K562 (cell line): ENCODE results near the gene ZNF620. TPM values are rescaled to one million over a fixed set of nuclear protein-coding genes. Genes with fewer than 3 reads are reported as not detected.

Experiments
- ATAC-seq: fragments of 200-7000 bp; cut with Tn5 transposase; 3 replicates; pipeline ENCODE4 v1.9.1; 2020; ENCODE audit warnings: moderate library complexity
- BruUV-seq: library from RNA; stranded (reverse); fragments of 400-500 nt; replicated peaks from 2 replicates; lab custom pipeline; 2021; lab: Mats Ljungman, UMichigan
- CTCF ChIA-PET: fragments of 300-600 bp; formaldehyde crosslinking; extraction: SDS; loops from one replicate; lab custom pipeline; 2021; ENCODE audit warnings: low intra/inter-chr PET ratio; lab: Yijun Ruan, JAX
- POLR2A ChIA-PET: fragments of 300-600, 350-650 bp; sonication (Branson Sonifier 250); formaldehyde crosslinking; extraction: SDS; loops from one replicate; lab custom pipeline; 2021; ENCODE audit warnings: antibody characterized with exemption, inconsistent platforms; lab: Yijun Ruan, JAX
- DNase-seq, 4 experiments: peaks; one replicate each; pipeline versions ENCODE4 v3.0.0 to v3.0.0-alpha.2; 2011 to 2018; ENCODE audit warnings: low spot score in 3 of 4, mixed read lengths in 3 of 4; ENCODE audit errors: extremely low read depth in 1 of 4
- FAIRE-seq: peaks from 2 replicates; lab custom pipeline; 2011; peaks lifted over from hg19 to GRCh38; lab: Jason Lieb, UNC
- H2AFZ ChIP-seq: 2 replicates; pipeline ENCODE4 v1.6.0; 2011; ENCODE audit warnings: low read depth, low read length, control low read depth, inconsistent platforms
- H3K27ac ChIP-seq: fragments of 200-600 bp; 3 replicates; pipeline ENCODE4 v1.8.0; 2011; ENCODE audit warnings: low read depth, mild to moderate bottlenecking, control low read depth, inconsistent platforms, low read length, moderate library complexity, mixed read lengths; ENCODE audit errors: extremely low read depth
- H3K27me3 ChIP-seq, 2 experiments: fragments of 300-600 bp in 1 of 2; 2 replicates in 1 of 2; 3 replicates in 1 of 2; pipeline versions ENCODE4 v1.6.0 to v1.8.0; 2011; ENCODE audit warnings: inconsistent platforms in 2 of 2, low read length in 2 of 2, mild to moderate bottlenecking in 1 of 2, mixed read lengths in 1 of 2, moderate library complexity in 1 of 2; ENCODE audit not compliant: control insufficient read depth in 2 of 2, insufficient read depth in 2 of 2
- H3K36me3 ChIP-seq: fragments of 300-600 bp; 3 replicates; pipeline ENCODE4 v1.8.0; 2011; ENCODE audit warnings: mild to moderate bottlenecking, low read length, inconsistent platforms; ENCODE audit not compliant: control insufficient read depth, insufficient read depth
- H3K4me1 ChIP-seq, 2 experiments: fragments of 200-600 bp in 1 of 2; replicated peaks in 1 of 2; 2 replicates in 1 of 2; 3 replicates in 1 of 2; pipeline versions ENCODE4 v1.5.1 to v1.8.0; 2011; ENCODE audit warnings: inconsistent platforms in 2 of 2, low read length in 2 of 2, mild to moderate bottlenecking in 1 of 2, mixed read lengths in 1 of 2, moderate library complexity in 1 of 2; ENCODE audit not compliant: control insufficient read depth in 2 of 2, insufficient read depth in 2 of 2
- H3K4me2 ChIP-seq: 2 replicates; pipeline ENCODE4 v1.6.1; 2011; ENCODE audit warnings: low read length, control low read depth, inconsistent platforms, mixed read lengths; ENCODE audit not compliant: insufficient read depth
- H3K4me3 ChIP-seq: fragments of 200-600 bp; sonication (generic), shearing (Covaris generic); 2 replicates; pipeline ENCODE4 v1.5.1; 2016; ENCODE audit warnings: control low read depth, inconsistent platforms
- H3K79me2 ChIP-seq: fragments of 200-600 bp; 3 replicates; pipeline ENCODE4 v1.8.0; 2011; ENCODE audit warnings: low read length, inconsistent platforms; ENCODE audit not compliant: control insufficient read depth, insufficient read depth
- H3K9ac ChIP-seq, 2 experiments: 2 replicates each; pipeline versions ENCODE4 v1.6.0 to v1.6.1; 2011; ENCODE audit warnings: low read depth in 2 of 2, low read length in 2 of 2, control low read depth in 1 of 2, inconsistent platforms in 1 of 2, mild to moderate bottlenecking in 1 of 2, mixed read lengths in 1 of 2; ENCODE audit not compliant: insufficient read depth in 1 of 2
- H3K9me1 ChIP-seq: one replicate; pipeline ENCODE4 v1.6.0; 2011; ENCODE audit warnings: inconsistent platforms, mild to moderate bottlenecking, low read length, moderate library complexity; ENCODE audit not compliant: control insufficient read depth, insufficient read depth
- H3K9me3 ChIP-seq: replicated peaks from 2 replicates; pipeline ENCODE4 v1.5.1; 2011; ENCODE audit warnings: low read depth, low read length, inconsistent platforms; ENCODE audit not compliant: control insufficient read depth, insufficient read depth
- H4K20me1 ChIP-seq: replicated peaks from 2 replicates; pipeline ENCODE4 v1.6.1; 2011; ENCODE audit warnings: low read length, inconsistent platforms, mixed read lengths; ENCODE audit not compliant: control insufficient read depth, insufficient read depth
- BRCA1 ChIP-seq, 2 experiments: fragments of 450-650 bp in 1 of 2; sonication (generic) in 1 of 2; formaldehyde crosslinking in 1 of 2; IDR thresholded peaks; 2 replicates each; pipeline versions ENCODE4 v1.5.0 to v1.6.1; 2017 to 2020; ENCODE audit warnings: mild to moderate bottlenecking in 1 of 2, missing genetic modification reagents in 1 of 2
- NFRKB ChIP-seq: fragments of 450-650 bp; IDR thresholded peaks from 2 replicates; pipeline ENCODE4 v1.6.1; 2016; ENCODE audit warnings: low read depth
- TARDBP ChIP-seq: fragments of 450-650 bp; IDR thresholded peaks from 2 replicates; pipeline ENCODE4 v1.6.1; 2016
- UBTF ChIP-seq, 2 experiments: IDR thresholded peaks; 2 replicates each; pipeline ENCODE4 v1.6.1; 2012; ENCODE audit warnings: improper control_type of control experiment in 2 of 2, low read depth in 2 of 2, low read length in 2 of 2, borderline replicate concordance in 1 of 2
- ZBTB43 ChIP-seq: sonication (generic); formaldehyde crosslinking; IDR thresholded peaks from 2 replicates; pipeline ENCODE4 v1.8.0; 2023; ENCODE audit warnings: mild to moderate bottlenecking, missing genetic modification reagents
- ZNF124 ChIP-seq: sonication (generic); formaldehyde crosslinking; IDR thresholded peaks from 2 replicates; pipeline ENCODE4 v1.8.1; 2022; ENCODE audit warnings: missing genetic modification reagents
- ZNF830 ChIP-seq: fragments of 250-450 bp; sonication (Bioruptor Pico); IDR thresholded peaks from 2 replicates; pipeline ENCODE4 v1.5.0; 2021; ENCODE audit warnings: mild to moderate bottlenecking
- WGBS: fragments of 100-300 bp; shearing (Covaris generic); methylation state at CpG from one replicate; pipeline ENCODE4 v1.1.6; 2016; ENCODE audit warnings: low coverage, mixed read lengths; ENCODE audit not compliant: insufficient coverage; ENCODE audit errors: missing lambda C conversion rate; 5-methylcytosine and 5-hydroxymethylcytosine counted together
- in situ Hi-C: fragments of 300-500 bp; cut with MboI; formaldehyde crosslinking; loops from 4 replicates; pipeline ENCODE4 v1.15.0; 2018; ENCODE audit warnings: inconsistent platforms, mixed read lengths
- intact Hi-C: fragments of 100-400 bp; cut with micrococcal nuclease; formaldehyde crosslinking; loops from 2 replicates; pipeline ENCODE4 v1.14.2; 2022
- polyA plus RNA-seq, 8 experiments: library from polyadenylated mRNA; depleted of rRNA in 4 of 8; stranded (reverse) in 5 of 8; unstranded in 3 of 8; fragments of >200 nt; fragmentation: Nextera tagmentation in 2 of 8; fragmentation: Illumina TruSeq in 1 of 8; extraction: Ambion mirVana in 2 of 8; extraction: Trizol in 1 of 8; gene quantifications; 2 replicates each; pipeline versions ENCODE4 v1.2.1 to v1.2.3, GENCODE V29; 2011 to 2014; ENCODE audit warnings: inconsistent platforms in 1 of 8, missing spikeins in 1 of 8
- total RNA-seq, 7 experiments: library from RNA; depleted of rRNA in 6 of 7; stranded (reverse); fragments of >200 nt in 6 of 7; fragmentation: Illumina TruSeq in 2 of 7; extraction: Trizol in 2 of 7; gene quantifications; 2 replicates each; pipeline versions ENCODE4 v1.2.1 to v1.2.3, GENCODE V29; 2011 to 2021; ENCODE audit warnings: low replicate concordance in 1 of 7

The ZNF620 gene
- total and polyA plus RNA-seq, 9 of the 15 experiments (the other 6 are each of a cell fraction or from before 2014, with no cell fraction given): 1.2 to 5.5 (median 3.3) TPM

GRCh38 chr3:40518067-40518466 lies 12.2 kb downstream of the ZNF620 start:
- 6% methylated on average over 1 of the region's 1 CpG for WGBS
- no TSS peak for BruUV-seq
- H3K9ac ChIP-seq: no peak overlapping the region

More at GRCh38 chr3:40518067-40518466, 12.2 kb downstream of the ZNF620 start:
- in situ Hi-C loops: no loop called here
- Histone ChIP-seq H3K36me3 (no peaks in the 10 kb centered on the region; the same call in 2 of the 3 replicates), H3K79me2 (no peaks in the 10 kb centered on the region), H2AFZ (no peak overlapping the region), H3K27me3 (no peaks in the 10 kb centered on the region), H3K9me1 (no peaks in the 10 kb centered on the region), H3K4me3 (no peak overlapping the region), H4K20me1 (no peaks in the 10 kb centered on the region), H3K27ac (no peak overlapping the region), H3K4me2 (no peak overlapping the region), H3K4me1 (no peaks in the 10 kb centered on the region), H3K9me3 (no peaks in the 10 kb centered on the region)
- no peak for FAIRE-seq
- no peak for DNase-seq
- TF ChIP-seq BRCA1 (IDR thresholded peaks at IDR 0.05) (no peak), BRCA1 (CRISPR knock-in tag; IDR thresholded peaks at IDR 0.05) (no peak), TARDBP (no peak), ZBTB43 (CRISPR knock-in tag) (no peak), UBTF (IDR thresholded peaks at IDR 0.05; ENCODE audit: borderline replicate concordance in 1 of 2, low read depth in 2 of 2, low read length in 2 of 2) (no peak), ZNF830 (no peak), NFRKB (no peak), ZNF124 (no peak)
- POLR2A ChIA-PET: no interaction called here
- intact Hi-C loops: no loop called here
- no peak for ATAC-seq
- CTCF ChIA-PET: no interaction called here
